ENCODE results near the gene PIAS4. TPM values are rescaled to one million over a fixed set of nuclear protein-coding genes. Genes with fewer than 3 reads are reported as not detected.
A peak's percentile ranks its signal among the peaks of the same experiment; 100 is the strongest.

PIAS4 gene
- total and polyA plus RNA-seq, 2 of the 13 experiments (the other 11 are each of a cell fraction or from before 2014, with no cell fraction given), result 9.0 to 20.1 TPM

- TF ChIP-seq E2F2 (CRISPR knock-in tag; IDR thresholded peaks at IDR 0.05; ENCODE audit: borderline replicate concordance) (no peak), MAFF (IDR thresholded peaks at IDR 0.05; ENCODE audit: low read depth, low read length) (peak; percentile 21; the same call in 1 of the 2 replicates), NKX3-1 (CRISPR knock-in tag; IDR thresholded peaks at IDR 0.05) (no peak), ZNF101 (CRISPR knock-in tag; IDR thresholded peaks at IDR 0.05; ENCODE audit: borderline replicate concordance, low read depth) (no peak), ZFP90 (CRISPR knock-in tag; IDR thresholded peaks at IDR 0.05; ENCODE audit: borderline replicate concordance) (no peak; the same call in 1 of the 2 replicates), ZKSCAN5 (CRISPR knock-in tag; IDR thresholded peaks at IDR 0.05) (no peak), MXD4 (CRISPR knock-in tag; IDR thresholded peaks at IDR 0.05) (no peak; the same call in 1 of the 2 replicates), ZBTB37 (CRISPR knock-in tag; IDR thresholded peaks at IDR 0.05) (no peak), MEIS2 (CRISPR knock-in tag; IDR thresholded peaks at IDR 0.05) (peak; percentile 16; the same call in 1 of the 2 replicates), TEAD2 (CRISPR knock-in tag; IDR thresholded peaks at IDR 0.05) (no peak), SMC3 (IDR thresholded peaks at IDR 0.05; ENCODE audit: low read length) (no peak), ZNF788 (CRISPR knock-in tag; IDR thresholded peaks at IDR 0.05; ENCODE audit: borderline replicate concordance) (peak; percentile 32; the same call in 1 of the 2 replicates), ZNF850 (CRISPR knock-in tag; conservative IDR thresholded peaks at IDR 0.05) (no peak), SOX5 (CRISPR knock-in tag; IDR thresholded peaks at IDR 0.05; ENCODE audit: borderline replicate concordance) (no peak), PBX2 (CRISPR knock-in tag; IDR thresholded peaks at IDR 0.05) (peak; percentile 90), CENPT (CRISPR knock-in tag; IDR thresholded peaks at IDR 0.05; ENCODE audit: low read depth) (no peak), BRD4 (CRISPR knock-in tag; IDR thresholded peaks at IDR 0.05) (no peak), ZNF17 (CRISPR knock-in tag; IDR thresholded peaks at IDR 0.05) (no peak), ZNF619 (CRISPR knock-in tag; IDR thresholded peaks at IDR 0.05) (no peak), BATF2 (CRISPR knock-in tag; IDR thresholded peaks at IDR 0.05) (no peak), ZNF274 (CRISPR knock-in tag; IDR thresholded peaks at IDR 0.05) (0 out of 2 replicates have a peak, but pooled peaks have one; percentile 62), SYNCRIP (IDR thresholded peaks at IDR 0.05; ENCODE audit: insufficient read depth, low read depth, low read length) (no peak), ZNF790 (CRISPR knock-in tag; IDR thresholded peaks at IDR 0.05; ENCODE audit: borderline replicate concordance) (no peak), U2AF2 (IDR thresholded peaks at IDR 0.05; ENCODE audit: low read depth, low read length) (no peak), MIER2 (CRISPR knock-in tag; IDR thresholded peaks at IDR 0.05) (peak; percentile 93), NFE2 (CRISPR knock-in tag; IDR thresholded peaks at IDR 0.05) (no peak), NFATC3 (CRISPR knock-in tag; IDR thresholded peaks at IDR 0.05) (no peak), MIXL1 (CRISPR knock-in tag; IDR thresholded peaks at IDR 0.05) (no peak), ZBTB38 (CRISPR knock-in tag; IDR thresholded peaks at IDR 0.05) (peak; percentile 53; the same call in 1 of the 2 replicates)
Measured at GRCh38 chr19:3970808-3971598, 36.5 kb upstream of the PIAS4 start, which contains the start of gene DAPK3 (continued).

Data from HepG2 (cell line).